HepG2 (cell line): ENCODE results near the gene KRI1. TPM values are rescaled to one million over a fixed set of nuclear protein-coding genes. Genes with fewer than 3 reads are reported as not detected.

Source experiments
- ADNP ChIP-seq: sonication (generic); formaldehyde crosslinking; IDR thresholded peaks from 2 replicates; pipeline ENCODE4 v1.4.0; 2020; ENCODE audit warnings: missing genetic modification reagents
- BCL6 ChIP-seq: IDR thresholded peaks from 2 replicates; pipeline ENCODE4 v1.6.1; 2016; ENCODE audit warnings: missing genetic modification reagents, missing compliant biosample characterization
- DNMT3B ChIP-seq: conservative IDR thresholded peaks from 2 replicates; pipeline ENCODE4 v1.6.1; 2016; ENCODE audit warnings: missing biosample characterization, control low read depth
- FOXJ3 ChIP-seq: sonication (generic); formaldehyde crosslinking; IDR thresholded peaks from 2 replicates; pipeline ENCODE4 v1.4.0; 2020; ENCODE audit warnings: missing genetic modification reagents, mild to moderate bottlenecking, borderline replicate concordance
- HNF1B ChIP-seq: sonication (generic); formaldehyde crosslinking; IDR thresholded peaks from 2 replicates; pipeline ENCODE4 v1.5.1; 2020; ENCODE audit warnings: mild to moderate bottlenecking, moderate library complexity, missing genetic modification reagents
- PHF20 ChIP-seq: sonication (generic); formaldehyde crosslinking; IDR thresholded peaks from 2 replicates; pipeline ENCODE4 v1.5.0; 2020; ENCODE audit warnings: mild to moderate bottlenecking, missing genetic modification reagents
- POLR2A ChIP-seq, 2 experiments: IDR thresholded peaks; 2 replicates each; pipeline ENCODE4 v1.6.1; 2011; ENCODE audit warnings: low read depth in 2 of 2, low read length in 2 of 2, mild to moderate bottlenecking in 1 of 2, moderate library complexity in 1 of 2; ENCODE audit not compliant: insufficient read depth in 1 of 2
- POLR2AphosphoS5 ChIP-seq: IDR thresholded peaks from 2 replicates; pipeline ENCODE4 v1.6.1; 2012; ENCODE audit warnings: low read depth, low read length
- RNF2 ChIP-seq: fragments of 450-650 bp; conservative IDR thresholded peaks from 2 replicates; pipeline ENCODE4 v1.6.1; 2016; ENCODE audit warnings: low read depth
- SOX6 ChIP-seq, 2 experiments: fragments of 450-650 bp in 1 of 2; sonication (generic) in 1 of 2; formaldehyde crosslinking in 1 of 2; IDR thresholded peaks; 2 replicates each; pipeline versions ENCODE4 v1.4.0 to v1.6.1; 2017 to 2020; ENCODE audit warnings: antibody characterized with exemption in 1 of 2, mild to moderate bottlenecking in 1 of 2, missing genetic modification reagents in 1 of 2
- STAT5B ChIP-seq: sonication (generic); formaldehyde crosslinking; IDR thresholded peaks from 2 replicates; pipeline ENCODE4 v1.4.0; 2020; ENCODE audit warnings: missing genetic modification reagents
- WIZ ChIP-seq: sonication (generic); formaldehyde crosslinking; IDR thresholded peaks from 2 replicates; pipeline ENCODE4 v1.5.1; 2020; ENCODE audit warnings: mild to moderate bottlenecking, missing genetic modification reagents
- ZC3H4 ChIP-seq: sonication (generic); formaldehyde crosslinking; IDR thresholded peaks from 2 replicates; pipeline ENCODE4 v1.4.0; 2020; ENCODE audit warnings: missing genetic modification reagents, borderline replicate concordance
- ZFP62 ChIP-seq: sonication (generic); formaldehyde crosslinking; IDR thresholded peaks from 2 replicates; pipeline ENCODE4 v1.4.0; 2020; ENCODE audit warnings: missing genetic modification reagents
- ZMAT3 ChIP-seq: sonication (generic); formaldehyde crosslinking; conservative IDR thresholded peaks from 2 replicates; pipeline ENCODE4 v1.7.0; 2021; ENCODE audit warnings: missing genetic modification reagents
- ZNF138 ChIP-seq: sonication (generic); formaldehyde crosslinking; IDR thresholded peaks from 2 replicates; pipeline ENCODE4 v1.5.0; 2020; ENCODE audit warnings: mild to moderate bottlenecking, low read depth, missing genetic modification reagents
- ZNF34 ChIP-seq: sonication (generic); formaldehyde crosslinking; IDR thresholded peaks from 2 replicates; pipeline ENCODE4 v1.4.0; 2020; ENCODE audit warnings: mild to moderate bottlenecking, missing genetic modification reagents, borderline replicate concordance
- ZNF362 ChIP-seq: sonication (generic); formaldehyde crosslinking; IDR thresholded peaks from 2 replicates; pipeline ENCODE4 v1.4.0; 2020; ENCODE audit warnings: missing genetic modification reagents, mild to moderate bottlenecking, borderline replicate concordance
- ZNF446 ChIP-seq: sonication (generic); formaldehyde crosslinking; IDR thresholded peaks from 2 replicates; pipeline ENCODE4 v1.5.0; 2020; ENCODE audit warnings: mild to moderate bottlenecking, missing genetic modification reagents
- ZNF530 ChIP-seq: sonication (generic); formaldehyde crosslinking; IDR thresholded peaks from 2 replicates; pipeline ENCODE4 v1.5.0; 2020; ENCODE audit warnings: low read depth, mild to moderate bottlenecking, missing genetic modification reagents
- ZNF839 ChIP-seq: sonication (generic); formaldehyde crosslinking; IDR thresholded peaks from 2 replicates; pipeline ENCODE4 v1.4.0; 2020; ENCODE audit warnings: missing genetic modification reagents, mild to moderate bottlenecking, borderline replicate concordance
- ZNF850 ChIP-seq: sonication (generic); formaldehyde crosslinking; conservative IDR thresholded peaks from 2 replicates; pipeline ENCODE4 v1.9.0; 2021; ENCODE audit warnings: mild to moderate bottlenecking, missing genetic modification reagents
- ZZZ3 ChIP-seq: sonication (generic); formaldehyde crosslinking; IDR thresholded peaks from 2 replicates; pipeline ENCODE4 v1.4.0; 2020; ENCODE audit warnings: missing genetic modification reagents, mild to moderate bottlenecking, borderline replicate concordance
- polyA plus RNA-seq, 8 experiments: library from polyadenylated mRNA; depleted of rRNA in 3 of 8; stranded (reverse) in 7 of 8; unstranded in 1 of 8; fragments of >200 nt; fragmentation: Illumina TruSeq in 4 of 8; extraction: Trizol in 4 of 8; gene quantifications; 2 replicates each; pipeline versions ENCODE4 v1.2.1 to v1.2.3, GENCODE V29; 2011 to 2016; ENCODE audit warnings: low read depth in 4 of 8, missing spikeins in 1 of 8, mixed read lengths in 1 of 8; ENCODE audit not compliant: insufficient read depth in 1 of 8
- total RNA-seq, 5 experiments: library from RNA; depleted of rRNA; stranded (reverse); fragments of >200 nt; fragmentation: Illumina TruSeq; extraction: Trizol; gene quantifications; 2 replicates each; pipeline ENCODE4 v1.2.3, GENCODE V29; 2016; ENCODE audit warnings: low read depth in 1 of 5
- TF ChIP-seq, protein P1 (sequence below): sonication (generic); formaldehyde crosslinking; IDR thresholded peaks from 2 replicates; pipeline ENCODE4 v1.9.0; 2022; ENCODE audit warnings: low read depth, missing genetic modification reagents
- TF ChIP-seq, protein P2 (sequence below): sonication (generic); formaldehyde crosslinking; IDR thresholded peaks from 2 replicates; pipeline ENCODE4 v1.8.0; 2022; ENCODE audit warnings: mild to moderate bottlenecking, missing genetic modification reagents, borderline replicate concordance
- TF ChIP-seq, protein P3 (sequence below): sonication (generic); formaldehyde crosslinking; IDR thresholded peaks from 2 replicates; pipeline ENCODE4 v1.8.1; 2023; ENCODE audit warnings: mild to moderate bottlenecking, moderate library complexity, missing genetic modification reagents

Gene KRI1
- total and polyA plus RNA-seq, 2 of the 13 experiments (the other 11 are each of a cell fraction or from before 2014, with no cell fraction given): 9.1 to 11.7 TPM

DNA sequence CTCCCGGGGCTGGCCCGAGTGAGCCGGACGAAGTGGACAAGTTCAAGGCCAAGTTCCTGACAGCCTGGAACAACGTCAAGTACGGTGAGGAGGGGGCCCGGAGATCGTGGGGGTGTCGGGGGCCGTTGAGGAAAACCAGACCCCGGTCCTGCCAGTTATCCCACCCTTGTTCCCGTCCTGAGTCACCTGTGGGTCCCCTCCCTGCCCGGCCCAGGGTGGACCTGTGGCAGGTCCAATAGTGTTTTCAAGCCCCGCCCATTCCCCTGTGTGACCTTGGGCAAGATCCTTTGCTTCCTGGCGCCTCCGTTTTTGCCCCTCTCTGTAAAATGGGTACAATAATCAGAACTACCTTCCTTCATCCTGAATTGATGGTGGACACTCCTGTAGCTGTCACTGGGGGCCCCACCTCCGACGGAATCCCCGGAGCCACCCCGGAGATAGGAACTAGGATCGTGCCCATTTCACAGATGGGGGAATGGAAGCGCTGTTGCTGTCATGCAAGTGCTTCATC lies 21.5 kb downstream of the KRI1 start (continued):
- TF ChIP-seq, protein P1, sequence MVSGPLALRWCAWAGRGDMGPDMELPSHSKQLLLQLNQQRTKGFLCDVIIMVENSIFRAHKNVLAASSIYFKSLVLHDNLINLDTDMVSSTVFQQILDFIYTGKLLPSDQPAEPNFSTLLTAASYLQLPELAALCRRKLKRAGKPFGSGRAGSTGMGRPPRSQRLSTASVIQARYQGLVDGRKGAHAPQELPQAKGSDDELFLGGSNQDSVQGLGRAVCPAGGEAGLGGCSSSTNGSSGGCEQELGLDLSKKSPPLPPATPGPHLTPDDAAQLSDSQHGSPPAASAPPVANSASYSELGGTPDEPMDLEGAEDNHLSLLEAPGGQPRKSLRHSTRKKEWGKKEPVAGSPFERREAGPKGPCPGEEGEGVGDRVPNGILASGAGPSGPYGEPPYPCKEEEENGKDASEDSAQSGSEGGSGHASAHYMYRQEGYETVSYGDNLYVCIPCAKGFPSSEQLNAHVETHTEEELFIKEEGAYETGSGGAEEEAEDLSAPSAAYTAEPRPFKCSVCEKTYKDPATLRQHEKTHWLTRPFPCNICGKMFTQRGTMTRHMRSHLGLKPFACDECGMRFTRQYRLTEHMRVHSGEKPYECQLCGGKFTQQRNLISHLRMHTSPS (CRISPR knock-in tag): no peak
- TF ChIP-seq ZNF34 (CRISPR knock-in tag) (no peak), ZNF362 (CRISPR knock-in tag) (no peak), SOX6 (IDR thresholded peaks at IDR 0.05) (no peak), SOX6 (CRISPR knock-in tag; IDR thresholded peaks at IDR 0.05) (no peak), ZNF839 (CRISPR knock-in tag) (no peak), POLR2A (IDR thresholded peaks at IDR 0.05; ENCODE audit: insufficient read depth in 1 of 2, low read depth in 2 of 2, low read length in 2 of 2) (no peak), DNMT3B (CRISPR knock-in tag) (no peak), FOXJ3 (CRISPR knock-in tag) (no peak), ZMAT3 (CRISPR knock-in tag) (no peak), ZFP62 (CRISPR knock-in tag) (no peak), BCL6 (CRISPR knock-in tag) (peak; percentile 5; the same call in 1 of the 2 replicates), HNF1B (CRISPR knock-in tag) (no peak), POLR2AphosphoS5 (no peak), STAT5B (CRISPR knock-in tag) (no peak), ZNF530 (CRISPR knock-in tag) (no peak), ZNF138 (no peak), ADNP (CRISPR knock-in tag) (peak; percentile 86), RNF2 (no peak), WIZ (no peak), ZC3H4 (CRISPR knock-in tag) (no peak), ZZZ3 (CRISPR knock-in tag) (no peak), ZNF850 (CRISPR knock-in tag) (no peak), PHF20 (CRISPR knock-in tag) (no peak), ZNF446 (CRISPR knock-in tag) (no peak)
- TF ChIP-seq, protein P2, sequence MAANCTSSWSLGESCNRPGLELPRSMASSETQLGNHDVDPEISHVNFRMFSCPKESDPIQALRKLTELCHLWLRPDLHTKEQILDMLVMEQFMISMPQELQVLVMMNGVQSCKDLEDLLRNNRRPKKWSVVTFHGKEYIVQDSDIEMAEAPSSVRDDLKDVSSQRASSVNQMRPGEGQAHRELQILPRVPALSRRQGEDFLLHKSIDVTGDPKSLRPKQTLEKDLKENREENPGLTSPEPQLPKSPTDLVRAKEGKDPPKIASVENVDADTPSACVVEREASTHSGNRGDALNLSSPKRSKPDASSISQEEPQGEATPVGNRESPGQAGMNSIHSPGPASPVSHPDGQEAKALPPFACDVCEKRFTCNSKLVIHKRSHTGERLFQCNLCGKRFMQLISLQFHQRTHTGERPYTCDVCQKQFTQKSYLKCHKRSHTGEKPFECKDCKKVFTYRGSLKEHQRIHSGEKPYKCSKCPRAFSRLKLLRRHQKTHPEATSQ (CRISPR knock-in tag): no peak
- TF ChIP-seq, protein P3, sequence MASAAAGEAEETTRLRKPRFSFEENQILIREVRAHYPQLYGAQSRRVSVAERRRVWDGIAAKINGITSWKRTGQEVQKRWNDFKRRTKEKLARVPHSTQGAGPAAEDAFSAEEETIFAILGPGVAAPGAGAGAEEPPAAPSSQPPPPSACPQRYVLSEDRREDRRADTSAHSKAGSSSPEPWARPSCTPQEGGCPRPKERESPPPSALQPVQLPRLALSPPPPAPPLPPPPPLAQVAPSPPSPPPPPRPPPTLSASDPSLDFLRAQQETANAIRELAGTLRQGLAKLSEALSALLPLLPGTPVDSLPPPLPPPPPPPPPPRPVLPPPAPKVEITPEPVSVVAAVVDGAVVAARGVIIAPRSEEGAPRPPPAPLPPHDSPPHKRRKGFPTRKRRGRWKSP (CRISPR knock-in tag): no peak
